ENCODE data around the gene SRPK2.

Gene SRPK2

GRCh38 chr7:105191331-105191730 is 197.4 kb downstream of the SRPK2 start:
- TF ChIP-seq CTCF (conservative IDR thresholded peaks at IDR 0.05; ENCODE audit: control insufficient read depth, insufficient read depth, low read depth, low read length) = no peak
- no peak for DNase-seq (ENCODE audit: low read depth)
- H3K4me3 ChIP-seq (ENCODE audit: control insufficient read depth, low read depth, low read length) = no peak overlapping the region

- no peak overlapping the region for H3K4me3 ChIP-seq (ENCODE audit: control insufficient read depth, low read depth, low read length)
- TF ChIP-seq CTCF (conservative IDR thresholded peaks at IDR 0.05; ENCODE audit: control insufficient read depth, insufficient read depth, low read depth, low read length) = no peak
- DNase-seq (ENCODE audit: low read depth) = no peak
These were observed 198.7 kb downstream of the SRPK2 start for GRCh38 chr7:105189859-105190492.

- peak; percentile 33 for DNase-seq (ENCODE audit: low read depth)
- no peak for TF ChIP-seq CTCF (conservative IDR thresholded peaks at IDR 0.05; ENCODE audit: control insufficient read depth, insufficient read depth, low read depth, low read length)
These were observed 200.5 kb downstream of the SRPK2 start for GRCh38 chr7:105188201-105188600.

GRCh38 chr7:105187302-105188169 is 201.2 kb downstream of the SRPK2 start:
- H3K4me3 ChIP-seq (ENCODE audit: control insufficient read depth, low read depth, low read length) = no peak overlapping the region
- TF ChIP-seq CTCF (conservative IDR thresholded peaks at IDR 0.05; ENCODE audit: control insufficient read depth, insufficient read depth, low read depth, low read length) = no peak
- DNase-seq (ENCODE audit: low read depth) = peak; percentile 10

More at GRCh38 chr7:105188201-105188600, 200.5 kb downstream of the SRPK2 start:
- H3K4me3 ChIP-seq (ENCODE audit: control insufficient read depth, low read depth, low read length) = no peak overlapping the region

- no peak for DNase-seq (ENCODE audit: low read depth)
- no peak overlapping the region for H3K4me3 ChIP-seq (ENCODE audit: control insufficient read depth, low read depth, low read length)
- no peak for TF ChIP-seq CTCF (conservative IDR thresholded peaks at IDR 0.05; ENCODE audit: control insufficient read depth, insufficient read depth, low read depth, low read length)
These were observed 203.3 kb downstream of the SRPK2 start for GRCh38 chr7:105185290-105186010.

GRCh38 chr7:105180002-105180401 is 208.7 kb downstream of the SRPK2 start:
- no peak for TF ChIP-seq CTCF (conservative IDR thresholded peaks at IDR 0.05; ENCODE audit: control insufficient read depth, insufficient read depth, low read depth, low read length)
- H3K4me3 ChIP-seq (ENCODE audit: control insufficient read depth, low read depth, low read length) = no peak overlapping the region

More at GRCh38 chr7:105180002-105180401, 208.7 kb downstream of the SRPK2 start:
- DNase-seq (ENCODE audit: low read depth) = no peak
